ENCODE measurements around the gene ZDHHC20. TPM values are rescaled to one million over a fixed set of nuclear protein-coding genes. Genes with fewer than 3 reads are reported as not detected.

Gene ZDHHC20
- total RNA-seq, 3 donors from 2014 or later, result 55.2 to 77.4 (median 74.4) TPM

- H3K4me1 ChIP-seq (ENCODE audit: low read depth), result peaks cover 5% of the 10 kb centered on the region
- no peaks in the 10 kb centered on the region for H3K36me3 ChIP-seq (ENCODE audit: low read depth)
- intact Hi-C loops (cut with DNase I, micrococcal nuclease), result no loop called here
- H3K4me3 ChIP-seq, result no peak overlapping the region
- DNase-seq (no peak), ATAC-seq (no peak)
- TF ChIP-seq CTCF (IDR thresholded peaks at IDR 0.05), result no peak
- H3K9me3 ChIP-seq, result peaks cover 7% of the 10 kb centered on the region
Measured at GRCh38 chr13:21481359-21481758, 22.3 kb upstream of the ZDHHC20 start.

- ATAC-seq, result peak; percentile 74
- peak in 1 of 3 donors; percentile 86 for DNase-seq
- H3K4me3 ChIP-seq, result no peak overlapping the region
Measured at GRCh38 chr13:21478881-21479808, 20.0 kb upstream of the ZDHHC20 start.

GRCh38 chr13:21476893-21477472 is 17.9 kb upstream of the ZDHHC20 start:
- TF ChIP-seq CTCF (IDR thresholded peaks at IDR 0.05), result peak; percentile 96
- peak; percentile 74 to 91 (median 87) for DNase-seq
- H3K36me3 ChIP-seq (ENCODE audit: low read depth), result no peaks in the 10 kb centered on the region
- ATAC-seq, result peak; percentile 96
- intact Hi-C loops (cut with DNase I, micrococcal nuclease), result loop anchor here (2.0 to 10.0 kb wide), 3 partner anchors 178 to 362 kb away; no protein-coding TSS in a partner anchor
- H3K4me3 ChIP-seq, result no peak overlapping the region
- peaks cover 5% of the 10 kb centered on the region for H3K4me1 ChIP-seq (ENCODE audit: low read depth)
- no peaks in the 10 kb centered on the region for H3K9me3 ChIP-seq

More at GRCh38 chr13:21478881-21479808, 20.0 kb upstream of the ZDHHC20 start:
- Histone ChIP-seq H3K36me3 (ENCODE audit: low read depth) (no peaks in the 10 kb centered on the region), H3K4me1 (ENCODE audit: low read depth) (peaks cover 5% of the 10 kb centered on the region), H3K9me3 (no peaks in the 10 kb centered on the region)
- intact Hi-C loops (cut with DNase I, micrococcal nuclease), result loop anchor here (10.0 kb wide), 2 partner anchors 184 to 364 kb away; no protein-coding TSS in a partner anchor
- no peak for TF ChIP-seq CTCF (IDR thresholded peaks at IDR 0.05)

- Histone ChIP-seq H3K4me1 (ENCODE audit: low read depth) (peaks cover 5% of the 10 kb centered on the region), H3K4me3 (no peak overlapping the region), H3K36me3 (ENCODE audit: low read depth) (no peaks in the 10 kb centered on the region), H3K9me3 (peaks cover 3% of the 10 kb centered on the region)
- ATAC-seq, result no peak
- intact Hi-C loops (cut with DNase I, micrococcal nuclease), result loop anchor here (10.0 kb wide), 2 partner anchors 180 to 360 kb away; no protein-coding TSS in a partner anchor
- no peak for TF ChIP-seq CTCF (IDR thresholded peaks at IDR 0.05)
- DNase-seq, result no peak
Measured at GRCh38 chr13:21475115-21475514, 16.0 kb upstream of the ZDHHC20 start.

GRCh38 chr13:21470785-21471184 is 11.7 kb upstream of the ZDHHC20 start:
- DNase-seq (no peak), ATAC-seq (no peak)
- Histone ChIP-seq H3K4me3 (no peak overlapping the region), H3K9me3 (peaks cover 3% of the 10 kb centered on the region), H3K4me1 (ENCODE audit: low read depth) (no peaks in the 10 kb centered on the region), H3K36me3 (ENCODE audit: low read depth) (no peaks in the 10 kb centered on the region)
- intact Hi-C loops (cut with DNase I, micrococcal nuclease), result loop anchor here (10.0 kb wide), 2 partner anchors 176 to 356 kb away; no protein-coding TSS in a partner anchor
- no peak for TF ChIP-seq CTCF (IDR thresholded peaks at IDR 0.05)

All from mucosa of descending colon (tissue), 3 donors.